T-helper 1 cell treated with Interleukin-12 subunit alpha and Interleukin-12 subunit beta and Interleukin-4 antibody, amounts not matched to agents 30 ng/mL and 1 ng/mL, for 36 hours (primary cell): ENCODE data around the gene F10. TPM values are rescaled to one million over a fixed set of nuclear protein-coding genes. Genes with fewer than 3 reads are reported as not detected.
"Not testable (repeated sequence)": the region's sequence is repeated elsewhere in the genome, so short reads cannot be mapped to it uniquely, and the experiment has no call there.

Source experiments
- intact Hi-C: fragments of 100-400 bp; cut with micrococcal nuclease; formaldehyde crosslinking; loops from one replicate; pipeline ENCODE4 v1.15.1; 2024
- total RNA-seq: library from RNA; stranded (reverse); gene quantifications from 2 replicates; pipeline ENCODE4 v1.2.3, GENCODE V29; 2022

The F10 gene
- total RNA-seq, 1 donor from 2014 or later = not detected

GRCh38 chr13:113150550-113151365 lies 28.2 kb downstream of the F10 start:
- intact Hi-C loops = loop anchor here (5.0 to 10.0 kb wide), 2 partner anchors 344 to 463 kb away; partner anchors contain the start of gene DCUN1D2

GRCh38 chr13:113151745-113152690 lies 29.4 kb downstream of the F10 start:
- intact Hi-C loops = loop anchor here (2.0 to 10.0 kb wide), 3 partner anchors 19 to 465 kb away; partner anchors contain the start of gene DCUN1D2

GRCh38 chr13:113152691-113152983 lies 30.0 kb downstream of the F10 start:
- intact Hi-C loops = loop anchor here (2.0 to 10.0 kb wide), 3 partner anchors 20 to 465 kb away; partner anchors contain the start of gene DCUN1D2

GRCh38 chr13:113152984-113153809 lies 30.6 kb downstream of the F10 start:
- intact Hi-C loops = loop anchor here (2.0 to 10.0 kb wide), 3 partner anchors 20 to 466 kb away; partner anchors contain the start of gene DCUN1D2

GRCh38 chr13:113153810-113154748 lies 31.5 kb downstream of the F10 start:
- intact Hi-C loops = loop anchor here (1.0 to 10.0 kb wide), 6 partner anchors 21 to 467 kb away; partner anchors contain the start of genes CUL4A, DCUN1D2 and LAMP1

GRCh38 chr13:113155201-113155600 lies 32.6 kb downstream of the F10 start:
- intact Hi-C loops = loop anchor here (10.0 kb wide), 1 partner anchor 340 kb away; the partner anchor contains the start of gene DCUN1D2

GRCh38 chr13:113155982-113156655 lies 33.5 kb downstream of the F10 start:
- intact Hi-C loops = loop anchor here (2.0 to 10.0 kb wide), 2 partner anchors 21 to 339 kb away; partner anchors contain the start of gene DCUN1D2

GRCh38 chr13:113157206-113157928 lies 34.8 kb downstream of the F10 start:
- intact Hi-C loops = loop anchor here (2.0 to 10.0 kb wide), 2 partner anchors 19 to 337 kb away; partner anchors contain the start of gene DCUN1D2

GRCh38 chr13:113157929-113158747 lies 35.5 kb downstream of the F10 start, which contains the start of gene PROZ:
PROZ (plus strand) TSS chr13:113158648; CDS start chr13:113158661, 13 bp downstream.
- intact Hi-C loops = loop anchor here (2.0 to 10.0 kb wide), 2 partner anchors 19 to 337 kb away; partner anchors contain the start of gene DCUN1D2

- intact Hi-C loops = loop anchor here (10.0 kb wide), 1 partner anchor 336 kb away; the partner anchor contains the start of gene DCUN1D2
Measured at GRCh38 chr13:113158946-113159345, 36.3 kb downstream of the F10 start.

- intact Hi-C loops = loop anchor here (10.0 kb wide), 1 partner anchor 335 kb away; the partner anchor contains the start of gene DCUN1D2
Measured at GRCh38 chr13:113159701-113160100, 37.1 kb downstream of the F10 start.

GRCh38 chr13:113160983-113161382 lies 38.4 kb downstream of the F10 start:
- intact Hi-C loops = no loop called here

GRCh38 chr13:113161433-113161832 lies 38.8 kb downstream of the F10 start:
- intact Hi-C loops = no loop called here

GRCh38 chr13:113161975-113162374 lies 39.4 kb downstream of the F10 start:
- intact Hi-C loops = not testable (repeated sequence)

GRCh38 chr13:113162783-113163685 lies 40.4 kb downstream of the F10 start:
- intact Hi-C loops = no loop called here

GRCh38 chr13:113164492-113164891 lies 41.9 kb downstream of the F10 start:
- intact Hi-C loops = no loop called here
